Thyroid gland (tissue), 4 donors: ENCODE measurements around the gene CCDC183. TPM values are rescaled to one million over a fixed set of nuclear protein-coding genes. Genes with fewer than 3 reads are reported as not detected.

ENCODE experiments used
- DNase-seq, 2 donors: peaks; one replicate each; pipeline ENCODE4 v3.0.0-alpha.2; 2019
- H3K27ac ChIP-seq, 3 donors: fragments of 200-600 bp; sonication (generic); 1 replicate in 2 of 3; 2 replicates in 1 of 3; pipeline ENCODE4 v1.5.1; 2016 to 2019; ENCODE audit warnings: mild to moderate bottlenecking in 1 of 3, moderate library complexity in 1 of 3
- H3K27me3 ChIP-seq: fragments of 200-600 bp; sonication (generic); one replicate; pipeline ENCODE4 v1.5.1; 2019
- H3K36me3 ChIP-seq, 2 donors: fragments of 200-600 bp; sonication (generic); one replicate each; pipeline ENCODE4 v1.5.1; 2016 to 2019
- H3K4me1 ChIP-seq, 2 donors: fragments of 200-600 bp; sonication (generic); one replicate each; pipeline ENCODE4 v1.5.1; 2017 to 2019
- H3K4me3 ChIP-seq, 3 donors: fragments of 200-600 bp; sonication (generic); replicated peaks in 1 of 3; 1 replicate in 2 of 3; 2 replicates in 1 of 3; pipeline ENCODE4 v1.5.1; 2016; ENCODE audit warnings: mild to moderate bottlenecking in 1 of 3
- H3K9me3 ChIP-seq: fragments of 200-600 bp; sonication (generic); one replicate; pipeline ENCODE4 v1.5.1; 2017
- CTCF ChIP-seq, 6 experiments: fragments of 200-600 bp in 3 of 6; fragments of 450-650 bp in 3 of 6; sonication (generic) in 3 of 6; IDR thresholded peaks; one replicate each; pipeline ENCODE4 v1.5.1; 2016 to 2019; ENCODE audit warnings: antibody characterized with exemption in 6 of 6, mild to moderate bottlenecking in 2 of 6, inconsistent platforms in 1 of 6, moderate library complexity in 1 of 6
- POLR2A ChIP-seq, 2 donors: fragments of 450-650 bp; IDR thresholded peaks; one replicate each; pipeline ENCODE4 v1.6.1; 2017; ENCODE audit warnings: antibody characterized with exemption in 2 of 2, mild to moderate bottlenecking in 2 of 2, moderate library complexity in 1 of 2
- WGBS, 2 donors: methylation state at CpG; one replicate each; pipeline ENCODE4 v1.1.5; 2017; 5-methylcytosine and 5-hydroxymethylcytosine counted together
- intact Hi-C: fragments of 100-400 bp; cut with DNase I; formaldehyde crosslinking; loops from one replicate; pipeline ENCODE4 v1.15.1; 2023
- total RNA-seq, 4 donors: library from RNA; depleted of rRNA; stranded (reverse); fragments of >200 nt; gene quantifications; one replicate each; pipeline ENCODE4 v1.2.3, GENCODE V29; 2016

CCDC183 gene
- total RNA-seq, 4 donors from 2014 or later: 1.3 to 4.6 (median 2.8) TPM

DNA sequence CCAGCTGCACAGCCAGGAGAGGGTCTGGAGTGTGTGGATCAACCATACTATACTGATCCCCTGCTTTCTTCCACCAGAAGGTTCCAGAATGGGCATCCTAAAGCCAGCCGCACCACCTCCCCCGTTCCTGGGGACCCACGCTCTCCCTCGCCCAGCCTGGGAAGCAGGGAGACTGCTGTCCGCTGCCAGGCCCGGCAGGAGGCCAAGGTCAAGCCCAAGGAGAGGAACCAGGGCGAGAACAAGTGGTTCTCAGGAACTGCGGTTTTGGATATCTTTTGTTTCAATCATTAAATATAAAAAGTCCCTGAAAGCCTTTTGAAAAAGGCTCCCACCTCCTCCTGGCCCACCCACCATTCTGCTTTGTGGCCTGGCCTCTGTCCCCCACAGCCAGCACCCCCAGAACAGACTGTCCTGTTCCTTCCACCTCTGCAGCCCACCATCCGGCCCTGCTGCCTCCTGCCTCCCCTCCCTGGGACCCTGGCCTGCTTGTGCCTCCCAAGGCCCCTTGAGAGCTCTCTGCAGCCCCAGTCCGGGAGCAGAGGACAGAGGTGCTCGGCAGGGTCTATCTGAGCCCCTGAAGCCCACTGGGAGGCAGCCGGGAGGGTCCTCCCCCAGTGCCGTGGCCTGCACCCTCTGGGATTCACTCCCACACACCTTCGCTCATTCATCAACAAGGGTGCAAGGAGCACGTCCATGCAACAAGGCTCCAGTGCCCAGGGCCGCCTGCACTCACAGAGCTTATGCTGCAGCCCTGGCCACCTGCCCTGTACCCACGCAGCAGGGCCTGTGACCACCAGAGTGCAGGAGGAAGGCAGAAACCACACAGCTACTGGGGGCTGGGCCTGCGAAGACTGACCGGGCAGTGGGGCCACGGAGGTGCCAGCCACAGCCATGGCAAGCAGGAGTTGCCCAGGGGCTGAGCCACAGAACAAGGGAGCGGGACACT lies 47.2 kb upstream of the CCDC183 start:
- H3K4me3 ChIP-seq: no peak overlapping the region
- H3K4me1 ChIP-seq: peaks cover 17 to 31% of the 10 kb centered on the region in 2 donors
- no peak for TF ChIP-seq POLR2A (IDR thresholded peaks at IDR 0.05)
- TF ChIP-seq CTCF (IDR thresholded peaks at IDR 0.05): no peak
- intact Hi-C loops: no loop called here
- 56 to 63% methylated on average over 11 to 18 of the region's 21 CpGs for WGBS, 2 donors
- no peaks in the 10 kb centered on the region for H3K9me3 ChIP-seq
- peak overlapping the region; percentile 63 to 84 (median 69) for H3K27ac ChIP-seq
- H3K36me3 ChIP-seq: no peaks in the 10 kb centered on the region
- peak; percentile 90 to 93 for DNase-seq
- no peaks in the 10 kb centered on the region for H3K27me3 ChIP-seq

DNA sequence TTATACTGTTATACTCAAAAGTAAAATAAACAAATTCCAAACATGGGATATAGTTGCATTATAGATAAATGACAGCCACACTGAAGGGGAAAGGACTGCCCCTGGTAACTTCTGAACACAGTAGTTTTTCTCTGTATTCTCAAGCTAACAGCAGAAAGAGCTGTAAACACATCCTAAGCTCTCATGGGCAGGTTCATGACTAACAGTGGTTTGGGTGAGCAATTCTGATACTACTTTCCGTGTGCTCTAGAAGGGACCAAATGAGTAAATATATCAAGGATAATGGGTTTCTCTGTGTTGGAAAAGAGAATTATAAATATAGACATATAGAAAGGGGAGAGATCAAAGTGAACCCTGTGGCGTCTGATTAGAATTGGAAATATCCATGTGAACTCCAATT lies 45.6 kb upstream of the CCDC183 start:
- H3K9me3 ChIP-seq: no peaks in the 10 kb centered on the region
- peaks cover 17 to 31% of the 10 kb centered on the region in 2 donors for H3K4me1 ChIP-seq
- DNase-seq: no peak
- no peaks in the 10 kb centered on the region for H3K27me3 ChIP-seq
- TF ChIP-seq POLR2A (IDR thresholded peaks at IDR 0.05) (no peak), CTCF (IDR thresholded peaks at IDR 0.05) (no peak)
- peak overlapping the region in 2 of 3 donors; percentile 3 to 23 for H3K27ac ChIP-seq
- 62 to 86% methylated on average over 2 of the region's 2 CpGs for WGBS, 2 donors
- H3K4me3 ChIP-seq: no peak overlapping the region
- intact Hi-C loops: no loop called here
- no peaks in the 10 kb centered on the region for H3K36me3 ChIP-seq

DNA sequence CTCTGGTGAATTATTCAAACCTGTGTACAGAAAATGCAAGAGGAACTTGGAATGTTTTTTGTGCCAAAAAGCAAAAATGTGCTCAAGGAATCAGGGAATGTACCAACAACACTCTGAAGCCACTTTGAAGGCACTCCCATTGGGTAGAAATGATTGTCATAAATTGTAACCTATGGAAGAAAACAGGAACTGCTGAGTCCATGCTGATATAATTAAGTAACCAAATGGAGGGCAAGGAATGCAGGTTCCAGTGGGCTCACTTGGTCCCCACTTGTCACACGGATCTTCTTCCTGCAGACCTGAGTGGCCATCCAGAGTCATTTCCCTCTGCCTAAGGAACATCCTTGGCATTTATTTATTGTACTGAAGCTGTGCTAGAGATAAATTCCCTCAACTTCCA lies 44.9 kb upstream of the CCDC183 start:
- H3K27me3 ChIP-seq: no peaks in the 10 kb centered on the region
- intact Hi-C loops: no loop called here
- WGBS, 2 donors: 86 to 88% methylated on average over 1 of the region's 1 CpG
- peak overlapping the region in 1 of 3 donors; percentile 23 for H3K27ac ChIP-seq
- no peaks in the 10 kb centered on the region for H3K9me3 ChIP-seq
- H3K36me3 ChIP-seq: no peaks in the 10 kb centered on the region
- peaks cover 17 to 31% of the 10 kb centered on the region in 2 donors for H3K4me1 ChIP-seq
- H3K4me3 ChIP-seq: no peak overlapping the region
- no peak for DNase-seq
- TF ChIP-seq POLR2A (IDR thresholded peaks at IDR 0.05): no peak
- no peak for TF ChIP-seq CTCF (IDR thresholded peaks at IDR 0.05)

DNA sequence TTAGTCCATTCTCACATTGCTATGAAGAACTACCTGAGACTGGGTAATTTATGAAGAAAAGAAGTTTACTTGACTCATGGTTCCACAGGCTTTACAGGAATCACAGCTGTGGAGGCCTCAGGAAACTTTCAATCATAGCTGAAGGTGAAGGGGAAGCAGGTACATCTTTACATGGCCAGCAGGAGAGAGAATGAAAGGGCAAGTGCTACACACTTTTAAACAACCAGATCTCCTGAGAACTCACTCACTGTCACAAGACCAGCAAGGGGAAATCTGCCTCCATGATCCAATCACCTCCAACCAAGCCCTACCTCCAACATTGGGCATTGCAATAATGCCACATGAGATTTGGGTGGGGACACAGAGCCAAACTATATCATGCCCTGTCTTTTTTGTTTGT lies 44.3 kb upstream of the CCDC183 start:
- TF ChIP-seq CTCF (IDR thresholded peaks at IDR 0.05): no peak
- no peak for TF ChIP-seq POLR2A (IDR thresholded peaks at IDR 0.05)
- Histone ChIP-seq H3K9me3 (no peaks in the 10 kb centered on the region), H3K27me3 (no peaks in the 10 kb centered on the region), H3K4me3 (no peak overlapping the region), H3K27ac (no peak overlapping the region), H3K36me3 (no peaks in the 10 kb centered on the region), H3K4me1 (peaks cover 17 to 31% of the 10 kb centered on the region in 2 donors)
- intact Hi-C loops: no loop called here
- DNase-seq: no peak

DNA sequence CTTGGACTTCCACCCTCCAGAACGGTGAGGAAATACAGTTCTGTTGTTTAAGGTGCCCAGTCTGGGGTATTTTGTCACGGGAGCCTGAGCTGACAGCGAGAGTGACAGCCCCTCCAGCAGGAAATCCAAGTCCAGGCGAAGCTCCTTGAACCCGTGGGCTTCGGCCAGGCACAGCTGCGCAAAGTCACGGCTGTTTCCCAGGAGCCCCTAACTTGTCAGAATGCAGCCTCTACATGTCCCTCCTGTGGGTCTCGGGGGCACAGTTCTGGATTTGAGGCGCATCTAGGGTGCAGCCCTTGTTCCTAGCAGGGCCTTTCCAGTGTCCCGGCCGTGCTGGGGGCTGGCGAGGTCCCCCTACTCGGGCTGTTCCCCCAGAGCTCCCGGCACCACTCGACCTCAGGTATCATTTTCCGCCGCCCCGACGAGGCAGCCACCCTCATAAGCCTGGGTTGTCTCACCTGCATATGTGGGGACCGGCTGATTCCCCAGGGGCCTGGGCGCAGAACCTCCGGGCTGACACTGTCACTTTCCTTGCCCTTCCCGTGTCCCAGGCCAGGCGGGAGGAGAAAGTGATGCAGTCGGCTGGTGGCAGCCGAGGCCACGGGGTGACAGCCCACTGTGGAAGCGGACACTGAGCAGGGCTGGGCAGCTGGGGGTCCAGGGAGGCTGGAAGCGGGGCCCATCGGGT lies 42.6 kb upstream of the CCDC183 start:
- Histone ChIP-seq H3K27ac (no peak overlapping the region), H3K4me3 (no peak overlapping the region), H3K27me3 (no peaks in the 10 kb centered on the region), H3K4me1 (peaks cover 16 to 32% of the 10 kb centered on the region in 2 donors), H3K36me3 (no peaks in the 10 kb centered on the region), H3K9me3 (no peaks in the 10 kb centered on the region)
- 88 to 90% methylated on average over 29 of the region's 31 CpGs for WGBS, 2 donors
- no peak for TF ChIP-seq POLR2A (IDR thresholded peaks at IDR 0.05)
- TF ChIP-seq CTCF (IDR thresholded peaks at IDR 0.05): no peak
- no peak for DNase-seq
- intact Hi-C loops: no loop called here
